Activated naive CD4-positive, alpha-beta T cell treated with anti-CD3 and anti-CD28 coated beads, Interleukin-2, amount 10 ng/mL, durations not matched to agents 7 days and 5 days (primary cell): ENCODE data around the gene CACNA2D3.

Experiments
- CTCF ChIA-PET: fragments of 350-600 bp; sonication (Branson Sonifier 250); formaldehyde crosslinking; loops from one replicate; lab custom pipeline; 2021; ENCODE audit warnings: antibody characterized with exemption; lab: Charles Lee
- DNase-seq: peaks from one replicate; pipeline ENCODE4 v3.0.0-alpha.2; 2020
- H3K27ac Mint-ChIP-seq: one replicate; pipeline ENCODE4 v1.8.0; 2021; ENCODE audit warnings: mild to moderate bottlenecking, moderate library complexity, mixed read lengths
- H3K27me3 Mint-ChIP-seq: one replicate; pipeline ENCODE4 v1.8.0; 2021; ENCODE audit warnings: mild to moderate bottlenecking, mixed read lengths
- H3K36me3 Mint-ChIP-seq: one replicate; pipeline ENCODE4 v1.8.0; 2021; ENCODE audit warnings: mixed read lengths
- H3K4me1 Mint-ChIP-seq: one replicate; pipeline ENCODE4 v1.8.0; 2021; ENCODE audit warnings: mixed read lengths
- H3K4me3 Mint-ChIP-seq: one replicate; pipeline ENCODE4 v1.8.0; 2021; ENCODE audit warnings: mild to moderate bottlenecking, moderate library complexity, mixed read lengths
- H3K9me3 Mint-ChIP-seq: one replicate; pipeline ENCODE4 v1.8.0; 2021; ENCODE audit warnings: mixed read lengths

Gene CACNA2D3

DNA sequence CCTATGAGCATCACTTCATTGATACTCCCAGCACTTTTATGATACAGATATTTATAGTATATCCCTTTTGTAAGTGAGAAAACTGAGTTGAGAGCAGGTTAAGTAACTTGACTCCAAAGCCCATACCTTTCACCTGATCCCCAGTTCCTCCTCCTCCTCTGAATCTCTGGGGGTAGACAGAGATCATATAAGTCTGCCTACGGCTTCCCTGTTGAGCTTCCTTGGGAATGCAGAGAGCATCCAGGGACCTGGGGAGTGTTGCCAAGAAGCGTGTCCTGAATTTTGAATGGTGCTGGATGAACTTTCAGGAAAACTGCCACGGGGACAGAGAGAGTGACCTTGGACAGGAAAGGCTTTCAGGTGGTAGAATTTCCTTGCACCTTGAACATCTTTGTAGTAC, 537.0 kb downstream of the CACNA2D3 start:
- no peaks in the 10 kb centered on the region for H3K27me3 Mint-ChIP-seq
- no peaks in the 10 kb centered on the region for H3K9me3 Mint-ChIP-seq
- CTCF ChIA-PET = no interaction called here
- H3K27ac Mint-ChIP-seq = no peak overlapping the region
- DNase-seq = no peak
- H3K4me1 Mint-ChIP-seq = no peaks in the 10 kb centered on the region
- H3K36me3 Mint-ChIP-seq = no peaks in the 10 kb centered on the region
- H3K4me3 Mint-ChIP-seq = no peak overlapping the region

DNA sequence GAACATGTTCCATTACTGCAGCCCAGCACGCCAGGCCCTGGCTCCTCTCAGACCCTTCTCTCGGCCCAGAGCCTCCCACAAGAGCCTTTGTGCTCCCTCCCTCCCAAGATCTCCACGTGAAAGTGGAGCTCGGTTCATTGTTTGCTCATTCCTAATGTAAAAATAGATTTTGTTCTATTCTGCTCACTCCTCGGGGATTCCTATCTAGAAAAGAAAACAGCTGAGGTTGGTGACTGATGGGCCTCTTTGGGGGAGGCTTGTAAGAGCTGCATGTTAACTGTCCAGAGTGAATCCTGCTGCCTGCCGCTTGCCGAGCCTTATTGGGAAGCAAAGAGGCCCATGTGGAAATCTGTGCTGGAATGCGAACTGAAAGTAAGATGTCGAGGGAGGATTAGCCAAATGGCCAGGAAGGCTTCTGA, 538.4 kb downstream of the CACNA2D3 start:
- no peaks in the 10 kb centered on the region for H3K4me1 Mint-ChIP-seq
- DNase-seq = no peak
- no peaks in the 10 kb centered on the region for H3K9me3 Mint-ChIP-seq
- no peaks in the 10 kb centered on the region for H3K27me3 Mint-ChIP-seq
- CTCF ChIA-PET = no interaction called here
- H3K4me3 Mint-ChIP-seq = no peak overlapping the region
- H3K27ac Mint-ChIP-seq = no peak overlapping the region
- H3K36me3 Mint-ChIP-seq = no peaks in the 10 kb centered on the region

DNA sequence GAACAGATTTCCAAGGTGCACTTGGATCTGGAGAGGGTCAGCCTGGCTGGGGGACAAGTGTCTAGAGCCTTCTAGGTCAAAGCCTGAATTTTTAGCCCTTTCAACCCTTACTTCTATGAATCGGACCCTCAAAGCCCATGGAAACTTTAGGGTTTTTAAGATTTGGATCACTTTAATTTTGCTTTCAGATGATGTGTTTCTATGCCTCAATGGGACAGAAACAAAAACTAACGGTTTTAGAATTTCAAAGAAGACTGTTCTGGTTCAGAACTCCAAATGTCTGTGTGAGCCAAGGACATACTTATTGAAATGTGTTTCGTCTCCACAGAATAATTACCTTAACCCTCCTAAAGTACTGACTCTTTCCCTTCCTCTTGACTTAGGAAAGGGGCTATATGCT, 538.8 kb downstream of the CACNA2D3 start:
- no peaks in the 10 kb centered on the region for H3K36me3 Mint-ChIP-seq
- H3K27me3 Mint-ChIP-seq = no peaks in the 10 kb centered on the region
- CTCF ChIA-PET = no interaction called here
- DNase-seq = no peak
- H3K4me3 Mint-ChIP-seq = no peak overlapping the region
- H3K9me3 Mint-ChIP-seq = no peaks in the 10 kb centered on the region
- H3K27ac Mint-ChIP-seq = no peak overlapping the region
- H3K4me1 Mint-ChIP-seq = no peaks in the 10 kb centered on the region

DNA sequence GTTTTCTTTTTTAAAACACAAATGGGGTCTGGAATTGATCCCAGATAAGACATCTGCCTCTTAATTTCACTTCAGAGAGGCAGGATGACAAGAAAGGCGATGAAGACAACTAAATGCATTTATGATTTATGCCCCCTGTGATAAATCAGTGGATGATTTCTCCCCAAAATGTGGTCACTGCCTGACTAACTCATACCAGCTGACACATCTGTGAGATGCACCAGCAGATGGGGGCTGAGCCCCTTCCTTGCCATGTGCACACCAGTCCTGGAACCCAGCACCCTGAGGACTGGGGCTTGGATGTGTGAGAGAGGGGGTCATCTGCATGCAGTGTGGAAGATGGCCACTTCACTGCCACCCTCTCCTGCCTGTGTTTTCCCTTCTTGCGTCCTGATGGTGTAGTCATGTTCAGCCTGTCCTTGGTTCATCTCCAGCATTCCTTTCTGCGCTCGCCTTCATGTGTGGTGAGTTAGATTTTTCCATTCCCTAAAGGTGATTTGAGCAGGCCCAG, 541.2 kb downstream of the CACNA2D3 start:
- no peak overlapping the region for H3K4me3 Mint-ChIP-seq
- H3K9me3 Mint-ChIP-seq = no peaks in the 10 kb centered on the region
- DNase-seq = no peak
- H3K4me1 Mint-ChIP-seq = no peaks in the 10 kb centered on the region
- no peak overlapping the region for H3K27ac Mint-ChIP-seq
- no peaks in the 10 kb centered on the region for H3K36me3 Mint-ChIP-seq
- no peaks in the 10 kb centered on the region for H3K27me3 Mint-ChIP-seq
- CTCF ChIA-PET = no interaction called here

DNA sequence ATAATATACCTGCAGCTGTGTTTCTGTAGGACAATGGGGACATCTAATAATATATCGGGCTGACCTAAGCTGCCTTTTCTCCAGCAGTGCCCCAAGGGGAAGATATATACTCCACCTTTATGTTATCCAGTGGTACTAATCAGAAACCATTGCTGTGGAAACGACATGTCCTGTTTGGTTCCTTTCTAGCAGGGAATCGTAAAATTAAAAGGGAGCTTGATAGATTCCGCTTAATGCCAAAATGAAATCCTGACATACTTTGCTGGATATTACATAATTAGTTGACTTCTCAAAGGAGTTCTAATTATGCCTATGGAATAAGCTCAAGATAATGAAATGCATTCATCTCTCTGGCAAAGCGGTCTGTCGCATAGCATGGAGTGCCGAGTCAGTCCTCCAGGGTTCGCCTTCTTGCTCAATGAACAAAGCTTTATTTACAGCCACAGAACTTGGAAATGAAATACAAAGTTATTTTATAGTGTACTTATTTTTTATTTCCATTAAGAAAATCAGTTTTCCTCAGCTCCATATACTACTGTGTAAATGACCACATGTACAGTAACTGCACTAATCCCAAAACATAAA, 542.8 kb downstream of the CACNA2D3 start:
- Mint-ChIP-seq H3K9me3 (no peaks in the 10 kb centered on the region), H3K4me1 (no peaks in the 10 kb centered on the region), H3K4me3 (no peak overlapping the region), H3K36me3 (no peaks in the 10 kb centered on the region), H3K27me3 (no peaks in the 10 kb centered on the region), H3K27ac (no peak overlapping the region)
- no peak for DNase-seq
- CTCF ChIA-PET = no interaction called here

DNA sequence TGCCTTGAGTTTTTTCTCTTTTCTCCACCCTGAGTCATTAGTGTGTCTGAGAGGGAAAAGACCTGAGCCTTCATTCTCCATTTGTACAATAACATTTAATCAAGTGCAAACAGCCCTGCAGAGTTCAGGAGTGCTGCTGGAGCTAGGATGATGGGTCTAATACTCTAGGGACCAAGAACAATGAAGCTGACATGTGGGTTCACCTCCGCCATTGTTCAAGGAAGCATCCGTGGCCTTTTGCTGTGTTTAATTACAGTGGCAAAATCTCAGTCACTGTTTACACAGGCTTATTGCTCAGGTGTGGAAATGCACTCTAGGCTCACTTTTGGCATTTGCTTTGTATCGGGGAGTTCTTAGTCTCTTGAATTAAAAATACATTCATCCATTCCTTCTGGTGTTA, 545.9 kb downstream of the CACNA2D3 start:
- no peak overlapping the region for H3K27ac Mint-ChIP-seq
- H3K4me3 Mint-ChIP-seq = no peak overlapping the region
- H3K9me3 Mint-ChIP-seq = no peaks in the 10 kb centered on the region
- no peaks in the 10 kb centered on the region for H3K4me1 Mint-ChIP-seq
- no peaks in the 10 kb centered on the region for H3K36me3 Mint-ChIP-seq
- CTCF ChIA-PET = no interaction called here
- H3K27me3 Mint-ChIP-seq = no peaks in the 10 kb centered on the region
- no peak for DNase-seq

DNA sequence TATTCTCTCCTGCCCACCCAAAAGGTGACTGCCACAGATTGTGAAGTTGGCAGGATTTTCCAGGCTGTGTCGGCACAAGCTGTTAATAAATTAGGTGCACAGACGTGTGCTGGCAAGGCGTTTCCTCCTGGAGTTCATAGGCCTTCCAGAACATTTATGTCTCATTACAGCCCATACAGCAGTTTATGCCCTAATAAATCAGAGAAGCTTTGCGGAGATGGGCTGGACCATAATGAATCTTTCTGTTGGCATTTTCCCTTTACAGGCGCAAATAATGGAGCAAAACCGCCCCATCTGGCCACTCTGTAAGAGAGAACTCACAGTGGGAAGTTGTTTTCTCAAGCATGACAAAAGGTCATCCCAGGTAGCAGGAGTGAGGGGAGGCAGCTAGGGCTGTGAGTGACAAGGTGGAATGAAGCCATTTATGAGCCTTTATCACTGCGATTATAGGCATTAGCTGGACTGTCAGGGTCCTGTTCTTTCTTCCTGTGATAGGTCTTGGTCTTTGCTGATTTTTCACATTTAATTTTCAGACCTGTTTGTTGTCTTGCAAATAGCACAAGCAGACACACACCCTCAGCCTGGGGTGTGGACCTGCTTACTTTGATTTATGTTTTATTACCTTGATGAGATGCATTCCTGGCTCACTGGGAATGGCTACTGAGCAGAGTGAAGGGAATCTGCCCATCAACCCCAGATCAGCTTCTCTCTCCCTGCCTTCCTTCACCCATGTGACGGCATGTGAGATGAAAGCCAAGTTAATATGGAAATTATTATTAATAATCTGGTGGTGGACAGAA, 548.0 kb downstream of the CACNA2D3 start:
- H3K4me1 Mint-ChIP-seq = no peaks in the 10 kb centered on the region
- CTCF ChIA-PET = no interaction called here
- no peaks in the 10 kb centered on the region for H3K36me3 Mint-ChIP-seq
- H3K27ac Mint-ChIP-seq = no peak overlapping the region
- no peak for DNase-seq
- no peak overlapping the region for H3K4me3 Mint-ChIP-seq
- H3K27me3 Mint-ChIP-seq = no peaks in the 10 kb centered on the region
- H3K9me3 Mint-ChIP-seq = peaks cover 4% of the 10 kb centered on the region

DNA sequence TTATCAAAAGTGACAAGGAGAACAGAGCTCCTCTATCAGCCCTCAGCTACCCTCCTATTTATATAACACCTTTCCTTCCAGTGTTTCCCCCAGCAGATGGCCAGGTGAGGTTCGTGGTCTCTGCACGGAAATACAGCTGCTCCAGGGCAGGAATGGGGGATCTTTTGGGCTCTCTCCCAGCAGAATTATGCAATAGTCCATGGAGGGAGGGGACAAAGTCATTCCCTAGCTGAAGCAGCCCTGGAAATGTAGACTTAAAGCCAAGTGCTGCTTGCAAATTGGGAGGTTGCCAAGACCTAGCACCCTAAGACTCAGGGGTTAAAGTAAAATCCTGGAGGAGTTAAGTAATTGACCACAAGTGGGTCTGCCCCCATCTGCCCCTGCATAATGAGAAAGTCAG, 549.2 kb downstream of the CACNA2D3 start:
- peaks cover 4% of the 10 kb centered on the region for H3K9me3 Mint-ChIP-seq
- H3K27me3 Mint-ChIP-seq = no peaks in the 10 kb centered on the region
- H3K27ac Mint-ChIP-seq = no peak overlapping the region
- CTCF ChIA-PET = no interaction called here
- no peak overlapping the region for H3K4me3 Mint-ChIP-seq
- no peaks in the 10 kb centered on the region for H3K4me1 Mint-ChIP-seq
- DNase-seq = no peak
- no peaks in the 10 kb centered on the region for H3K36me3 Mint-ChIP-seq

DNA sequence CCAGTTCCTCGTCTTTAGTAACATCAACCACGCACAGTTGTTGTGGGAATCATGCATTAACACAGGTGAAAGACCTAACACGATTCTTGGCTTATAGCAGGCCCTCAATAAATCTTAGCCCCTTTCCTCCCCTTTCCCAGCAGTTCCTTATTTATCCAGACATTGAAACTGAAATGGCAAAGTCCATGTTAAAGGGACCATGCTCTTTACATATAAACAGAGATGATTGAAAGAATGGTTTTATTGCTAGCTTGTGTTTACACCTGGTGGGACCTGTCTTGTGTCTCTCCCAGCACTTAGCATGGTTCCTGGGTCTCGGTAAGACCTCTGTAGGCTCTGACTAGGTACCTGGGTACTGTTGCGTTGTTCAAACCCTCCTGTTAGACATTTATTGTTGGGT, 553.7 kb downstream of the CACNA2D3 start:
- Mint-ChIP-seq H3K4me1 (no peaks in the 10 kb centered on the region), H3K36me3 (no peaks in the 10 kb centered on the region), H3K27me3 (no peaks in the 10 kb centered on the region), H3K27ac (no peak overlapping the region), H3K4me3 (no peak overlapping the region), H3K9me3 (peaks cover 5% of the 10 kb centered on the region)
- CTCF ChIA-PET = no interaction called here
- no peak for DNase-seq

DNA sequence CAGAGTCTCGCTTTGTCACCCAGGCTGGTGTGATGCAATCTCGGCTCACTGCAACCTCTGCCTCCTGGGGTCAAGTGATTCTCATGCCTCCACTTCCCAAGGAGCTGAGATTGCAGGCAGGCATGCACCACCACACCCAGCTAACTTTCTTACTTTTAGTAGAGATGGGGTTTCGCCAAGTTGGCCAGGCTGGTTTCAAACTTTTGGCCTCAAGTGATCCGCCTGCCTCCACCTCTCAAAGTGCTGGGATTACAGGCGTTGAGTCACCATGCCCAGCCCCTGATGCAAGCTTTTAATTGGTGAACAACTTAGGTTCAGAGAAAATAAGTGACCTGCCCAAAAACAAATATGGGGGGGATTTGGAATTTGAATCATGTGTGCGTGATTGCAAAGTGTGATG, 559.4 kb downstream of the CACNA2D3 start:
- CTCF ChIA-PET = no interaction called here
- no peak overlapping the region for H3K4me3 Mint-ChIP-seq
- no peaks in the 10 kb centered on the region for H3K27me3 Mint-ChIP-seq
- H3K9me3 Mint-ChIP-seq = peaks cover 3% of the 10 kb centered on the region
- no peaks in the 10 kb centered on the region for H3K4me1 Mint-ChIP-seq
- no peaks in the 10 kb centered on the region for H3K36me3 Mint-ChIP-seq
- DNase-seq = no peak
- no peak overlapping the region for H3K27ac Mint-ChIP-seq

DNA sequence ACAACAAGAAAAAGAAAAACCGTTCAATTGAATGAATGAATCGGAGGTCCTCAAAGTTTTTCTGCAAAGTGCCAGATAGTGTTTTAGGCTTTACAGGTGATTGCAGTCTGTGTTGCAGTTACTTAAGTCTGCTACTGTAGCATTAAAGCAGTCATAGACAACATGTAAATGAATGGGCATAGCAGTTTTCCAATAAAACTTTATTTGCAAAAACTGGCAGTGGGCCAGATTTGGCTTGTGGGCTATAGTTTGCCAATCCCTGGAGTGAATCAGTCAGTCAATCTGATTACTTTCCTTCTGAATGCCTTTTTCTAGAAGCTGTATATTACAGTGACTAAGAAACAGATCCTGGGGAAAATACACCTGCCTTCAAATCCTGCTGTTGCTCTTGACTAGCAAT, 562.9 kb downstream of the CACNA2D3 start:
- Mint-ChIP-seq H3K4me3 (no peak overlapping the region), H3K36me3 (no peaks in the 10 kb centered on the region), H3K9me3 (peaks cover 3% of the 10 kb centered on the region), H3K27me3 (no peaks in the 10 kb centered on the region), H3K4me1 (no peaks in the 10 kb centered on the region), H3K27ac (no peak overlapping the region)
- DNase-seq = no peak
- CTCF ChIA-PET = no interaction called here

DNA sequence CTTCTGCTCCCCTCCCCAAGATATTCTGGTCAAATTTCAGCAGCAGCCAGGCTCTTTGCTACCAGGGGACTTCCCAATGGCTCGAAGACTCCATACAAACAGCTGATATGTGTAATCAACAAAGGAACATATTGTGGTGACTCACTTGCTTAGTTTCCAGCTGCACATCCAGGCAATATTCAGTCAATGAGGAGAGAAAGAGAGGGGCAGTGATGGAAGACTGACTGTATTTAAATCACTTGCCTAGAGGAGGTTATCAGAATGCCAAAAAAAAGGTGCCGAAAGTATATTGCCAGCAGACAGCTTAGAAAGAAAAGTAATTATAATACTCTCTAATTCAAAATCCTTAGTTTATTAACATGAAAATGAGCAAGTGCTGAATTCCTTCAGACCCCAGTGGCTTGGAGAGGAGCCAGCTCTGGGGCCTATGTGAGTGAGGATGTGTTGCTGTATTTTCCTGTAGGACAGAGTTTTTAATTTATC, 569.0 kb downstream of the CACNA2D3 start:
- Mint-ChIP-seq H3K4me3 (no peak overlapping the region), H3K27me3 (no peaks in the 10 kb centered on the region), H3K9me3 (no peaks in the 10 kb centered on the region), H3K36me3 (no peaks in the 10 kb centered on the region), H3K27ac (no peak overlapping the region), H3K4me1 (no peaks in the 10 kb centered on the region)
- CTCF ChIA-PET = no interaction called here
- DNase-seq = no peak

DNA sequence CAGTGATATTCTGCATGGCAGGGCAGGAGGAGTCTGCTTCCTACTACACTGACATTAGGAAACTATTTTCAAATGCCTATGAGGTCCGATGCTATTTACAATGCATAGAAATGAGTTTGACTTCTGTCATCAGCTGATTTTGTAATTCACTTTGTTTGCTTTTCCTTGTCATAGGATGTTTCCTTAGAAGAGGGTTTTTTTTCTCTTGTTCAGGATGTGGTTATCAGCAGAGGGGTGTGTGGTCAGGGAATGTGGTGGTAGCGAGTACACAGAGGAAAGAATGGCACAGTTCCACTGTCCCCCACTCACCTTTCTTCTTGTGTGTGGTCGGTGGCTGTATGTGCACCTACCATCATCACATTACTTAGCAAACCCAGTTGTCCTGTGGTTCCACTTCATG, 574.0 kb downstream of the CACNA2D3 start:
- CTCF ChIA-PET = no interaction called here
- no peaks in the 10 kb centered on the region for H3K9me3 Mint-ChIP-seq
- no peak for DNase-seq
- no peaks in the 10 kb centered on the region for H3K4me1 Mint-ChIP-seq
- no peaks in the 10 kb centered on the region for H3K36me3 Mint-ChIP-seq
- H3K27ac Mint-ChIP-seq = no peak overlapping the region
- H3K4me3 Mint-ChIP-seq = no peak overlapping the region
- H3K27me3 Mint-ChIP-seq = no peaks in the 10 kb centered on the region

DNA sequence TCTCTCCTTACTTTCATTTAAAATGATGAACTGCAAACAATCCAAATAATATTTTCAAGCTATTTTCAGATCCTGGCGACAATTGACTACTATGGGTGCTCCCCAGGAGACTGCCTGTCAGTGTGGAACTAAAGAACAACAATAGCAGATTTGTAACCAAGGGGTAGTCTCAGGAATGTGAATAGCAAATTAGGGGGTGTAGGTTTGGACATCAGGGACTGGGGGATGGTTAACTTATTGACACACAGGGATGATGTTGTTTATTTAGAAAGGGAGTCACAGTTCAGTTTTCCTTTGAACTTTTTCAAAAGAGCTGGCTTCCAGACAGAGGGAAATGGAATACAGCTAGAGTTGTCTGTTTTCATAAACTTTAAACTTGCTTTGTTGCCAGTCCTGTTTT, 575.7 kb downstream of the CACNA2D3 start:
- Mint-ChIP-seq H3K4me1 (no peaks in the 10 kb centered on the region), H3K4me3 (no peak overlapping the region), H3K9me3 (no peaks in the 10 kb centered on the region), H3K27ac (no peak overlapping the region), H3K27me3 (no peaks in the 10 kb centered on the region), H3K36me3 (no peaks in the 10 kb centered on the region)
- CTCF ChIA-PET = interaction anchor here (0.6 kb wide), 2 partner anchors 15 to 208 kb away, joined by 3 read pairs; no protein-coding TSS in a partner anchor
- no peak for DNase-seq

DNA sequence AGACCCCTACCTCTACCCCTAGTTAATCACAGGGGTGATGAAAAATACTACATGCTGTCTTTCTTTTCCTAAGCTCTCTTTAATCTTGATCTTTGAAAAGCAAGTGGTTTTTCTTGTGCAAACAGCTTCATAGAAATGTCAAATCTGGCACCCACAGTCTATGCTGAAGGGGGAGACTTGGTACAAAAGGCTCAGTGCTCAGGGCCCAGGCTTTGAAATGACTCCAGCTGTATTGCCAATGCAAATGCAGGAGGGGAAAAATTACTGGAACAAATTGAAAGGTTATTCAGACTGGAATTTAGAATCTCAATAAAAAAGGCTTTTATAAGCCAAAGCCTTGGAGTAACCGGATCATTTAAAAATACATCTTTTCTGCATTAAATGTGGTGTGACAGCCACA, 581.6 kb downstream of the CACNA2D3 start:
- no peaks in the 10 kb centered on the region for H3K36me3 Mint-ChIP-seq
- no peaks in the 10 kb centered on the region for H3K9me3 Mint-ChIP-seq
- H3K27me3 Mint-ChIP-seq = no peaks in the 10 kb centered on the region
- H3K27ac Mint-ChIP-seq = no peak overlapping the region
- no peak overlapping the region for H3K4me3 Mint-ChIP-seq
- CTCF ChIA-PET = no interaction called here
- no peaks in the 10 kb centered on the region for H3K4me1 Mint-ChIP-seq
- DNase-seq = no peak
